ENCODE data around the gene TRAF3.

- TF ChIP-seq POLR2AphosphoS5 (IDR thresholded peaks at IDR 0.05; ENCODE audit: low read depth, low read length) (no peak), TAF1 (IDR thresholded peaks at IDR 0.05; ENCODE audit: borderline replicate concordance, insufficient read depth, low read length) (no peak)
Observed at GRCh38 chr14:102833341-102833740, 56.1 kb downstream of the TRAF3 start.
